Endodermal cell (in vitro differentiated cells): ENCODE measurements around the gene PXDN. TPM values are rescaled to one million over a fixed set of nuclear protein-coding genes. Genes with fewer than 3 reads are reported as not detected.
"Not testable (repeated sequence)": the region's sequence is repeated elsewhere in the genome, so short reads cannot be mapped to it uniquely, and the experiment has no call there.

Experiments
- DNase-seq: peaks from one replicate; pipeline ENCODE4 v3.0.0-alpha.2; 2017
- H3K27ac ChIP-seq: 2 replicates; pipeline ENCODE4 v1.5.1; 2013; ENCODE audit warnings: mild to moderate bottlenecking, low read depth, low read length, moderate library complexity
- H3K27me3 ChIP-seq: 2 replicates; pipeline ENCODE4 v1.6.1; 2013; ENCODE audit warnings: mild to moderate bottlenecking, low read length, moderate library complexity; ENCODE audit not compliant: insufficient read depth, control insufficient read depth, poor library complexity, severe bottlenecking
- H3K36me3 ChIP-seq: 2 replicates; pipeline ENCODE4 v1.7.0; 2013; ENCODE audit warnings: mild to moderate bottlenecking, low read length, moderate library complexity; ENCODE audit not compliant: control insufficient read depth, insufficient read depth
- H3K4me1 ChIP-seq: one replicate; pipeline ENCODE4 v1.7.0; 2013; ENCODE audit warnings: low read length; ENCODE audit not compliant: control insufficient read depth, insufficient read depth
- H3K4me3 ChIP-seq: 2 replicates; pipeline ENCODE4 v1.5.1; 2013; ENCODE audit warnings: mild to moderate bottlenecking, low read length, moderate library complexity
- H3K9ac ChIP-seq: 2 replicates; pipeline ENCODE4 v1.6.1; 2013; ENCODE audit warnings: mild to moderate bottlenecking, low read length, moderate library complexity; ENCODE audit not compliant: poor library complexity, severe bottlenecking; ENCODE audit errors: extremely low read depth
- H3K9me3 ChIP-seq: 2 replicates; pipeline ENCODE4 v1.6.1; 2013; ENCODE audit warnings: mild to moderate bottlenecking, low read length, moderate library complexity; ENCODE audit not compliant: control insufficient read depth
- H3K27ac Mint-ChIP-seq: 2 replicates; pipeline ENCODE4 v1.8.0; 2020; ENCODE audit warnings: mixed read lengths
- H3K27me3 Mint-ChIP-seq: 2 replicates; pipeline ENCODE4 v1.8.0; 2021; ENCODE audit warnings: mild to moderate bottlenecking, mixed read lengths; ENCODE audit not compliant: insufficient read depth
- H3K36me3 Mint-ChIP-seq: 2 replicates; pipeline ENCODE4 v1.8.0; 2020; ENCODE audit warnings: low read depth, mixed read lengths
- H3K4me1 Mint-ChIP-seq: 2 replicates; pipeline ENCODE4 v1.8.0; 2020; ENCODE audit warnings: mixed read lengths
- H3K4me3 Mint-ChIP-seq: 2 replicates; pipeline ENCODE4 v1.8.0; 2020; ENCODE audit warnings: mild to moderate bottlenecking, moderate library complexity, mixed read lengths
- H3K9me3 Mint-ChIP-seq: 2 replicates; pipeline ENCODE4 v1.8.0; 2020; ENCODE audit warnings: mild to moderate bottlenecking, mixed read lengths
- WGBS, 2 experiments: methylation state at CpG; one replicate each; pipeline versions ENCODE4 v1.1.5 to v1.1.7; 2013; ENCODE audit warnings: missing lambda C conversion rate in 2 of 2, mixed read lengths in 1 of 2; ENCODE audit not compliant: insufficient coverage in 1 of 2, insufficient read length in 1 of 2; 5-methylcytosine and 5-hydroxymethylcytosine counted together
- total RNA-seq, 2 donors: library from RNA; stranded (reverse); fragmentation: NEBNext Ultra II Directional in 1 of 2; extraction: Animal tissue kit (Norgen Biotek cat#: 25700) in 1 of 2; gene quantifications; 2 replicates in 1 of 2; 3 replicates in 1 of 2; pipeline ENCODE4 v1.2.1, GENCODE V29; 2021
- TF ChIP-seq, protein P1 (sequence below): fragments of 200-600 bp; sonication (generic); conservative IDR thresholded peaks from 2 replicates; pipeline ENCODE4 v1.5.0; 2021; ENCODE audit warnings: antibody characterized with exemption, mild to moderate bottlenecking

PXDN gene
- total RNA-seq, 2 donors from 2014 or later, result 212 to 247 TPM

DNA sequence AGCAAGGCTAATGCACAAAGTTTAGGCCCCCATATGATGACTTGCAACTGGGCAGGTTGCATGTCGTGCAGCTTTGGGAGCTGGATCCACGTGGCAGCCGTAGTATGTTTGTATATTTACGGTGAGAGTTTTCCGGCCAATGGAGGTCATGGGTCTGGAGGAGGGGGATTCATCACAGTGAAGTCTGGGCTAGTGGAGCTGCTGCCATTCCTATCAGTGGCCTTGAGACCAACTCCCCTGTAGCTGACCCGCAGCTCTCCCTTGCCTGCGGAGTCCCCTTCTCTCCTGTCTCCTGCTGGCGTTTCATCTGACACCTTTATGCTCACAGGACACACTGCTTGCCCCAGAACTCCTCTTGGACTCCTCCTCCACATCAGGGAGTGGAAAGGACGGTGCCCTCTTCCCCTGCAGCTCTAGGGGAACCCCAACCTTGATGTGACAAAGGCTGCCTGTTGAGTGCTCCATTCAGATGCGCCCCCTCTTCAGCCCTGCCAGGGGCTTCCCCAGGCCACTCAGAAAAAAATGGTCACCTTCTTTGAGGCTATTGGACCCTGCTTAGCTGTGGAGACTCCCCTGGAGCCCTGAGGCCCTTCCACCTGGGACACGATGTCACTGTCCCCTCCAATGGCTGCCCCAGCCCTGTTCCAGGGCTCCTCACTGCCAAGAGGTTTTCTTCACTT lies 121.7 kb downstream of the PXDN start:
- 95 to 98% methylated on average over 8 to 11 of the region's 11 CpGs for WGBS, 2 experiments
- H3K4me1 ChIP-seq, result peaks cover 6% of the 10 kb centered on the region
- H3K36me3 ChIP-seq, result no peaks in the 10 kb centered on the region
- TF ChIP-seq, protein P1, sequence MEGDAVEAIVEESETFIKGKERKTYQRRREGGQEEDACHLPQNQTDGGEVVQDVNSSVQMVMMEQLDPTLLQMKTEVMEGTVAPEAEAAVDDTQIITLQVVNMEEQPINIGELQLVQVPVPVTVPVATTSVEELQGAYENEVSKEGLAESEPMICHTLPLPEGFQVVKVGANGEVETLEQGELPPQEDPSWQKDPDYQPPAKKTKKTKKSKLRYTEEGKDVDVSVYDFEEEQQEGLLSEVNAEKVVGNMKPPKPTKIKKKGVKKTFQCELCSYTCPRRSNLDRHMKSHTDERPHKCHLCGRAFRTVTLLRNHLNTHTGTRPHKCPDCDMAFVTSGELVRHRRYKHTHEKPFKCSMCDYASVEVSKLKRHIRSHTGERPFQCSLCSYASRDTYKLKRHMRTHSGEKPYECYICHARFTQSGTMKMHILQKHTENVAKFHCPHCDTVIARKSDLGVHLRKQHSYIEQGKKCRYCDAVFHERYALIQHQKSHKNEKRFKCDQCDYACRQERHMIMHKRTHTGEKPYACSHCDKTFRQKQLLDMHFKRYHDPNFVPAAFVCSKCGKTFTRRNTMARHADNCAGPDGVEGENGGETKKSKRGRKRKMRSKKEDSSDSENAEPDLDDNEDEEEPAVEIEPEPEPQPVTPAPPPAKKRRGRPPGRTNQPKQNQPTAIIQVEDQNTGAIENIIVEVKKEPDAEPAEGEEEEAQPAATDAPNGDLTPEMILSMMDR, result no peak
- no peak overlapping the region for H3K27ac ChIP-seq
- peak; percentile 49 for DNase-seq
- no peaks in the 10 kb centered on the region for H3K36me3 Mint-ChIP-seq
- no peak overlapping the region for H3K4me3 ChIP-seq
- H3K9ac ChIP-seq, result no peak overlapping the region
- peaks cover 25% of the 10 kb centered on the region for H3K4me1 Mint-ChIP-seq
- no peaks in the 10 kb centered on the region for H3K9me3 ChIP-seq
- H3K27ac Mint-ChIP-seq, result no peak overlapping the region
- H3K27me3 Mint-ChIP-seq, result peaks cover 1% of the 10 kb centered on the region
- H3K27me3 ChIP-seq, result no peaks in the 10 kb centered on the region
- H3K4me3 Mint-ChIP-seq, result no peak overlapping the region
- H3K9me3 Mint-ChIP-seq, result peaks cover 5% of the 10 kb centered on the region

DNA sequence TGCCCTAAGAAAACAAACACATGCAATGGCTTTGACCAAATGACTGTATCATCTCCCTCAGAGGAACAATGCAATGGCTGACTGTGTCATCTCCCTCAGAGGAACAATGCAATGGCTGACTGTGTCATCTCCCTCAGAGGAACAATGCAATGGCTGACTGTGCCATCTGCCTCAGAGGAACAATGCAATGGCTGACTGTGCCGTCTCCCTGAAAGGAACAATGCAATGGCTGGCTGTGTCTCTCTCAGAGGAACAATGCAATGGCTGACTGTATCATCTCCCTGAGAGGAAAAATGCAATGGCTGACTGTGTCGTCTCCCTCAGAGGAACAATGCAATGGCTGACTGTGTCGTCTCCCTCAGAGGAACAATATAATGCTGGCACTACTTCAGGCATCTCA lies 122.3 kb downstream of the PXDN start:
- not testable (repeated sequence) for H3K27ac ChIP-seq, DNase-seq, H3K27ac Mint-ChIP-seq, H3K9ac ChIP-seq, H3K4me3 Mint-ChIP-seq, H3K4me1 ChIP-seq, H3K36me3 Mint-ChIP-seq, H3K36me3 ChIP-seq, H3K9me3 Mint-ChIP-seq, H3K9me3 ChIP-seq, H3K27me3 Mint-ChIP-seq, H3K4me3 ChIP-seq, H3K27me3 ChIP-seq
- H3K4me1 Mint-ChIP-seq, result peaks cover 26% of the 10 kb centered on the region
- WGBS, 2 experiments, result 90 to 93% methylated on average over 2 to 3 of the region's 3 CpGs

DNA sequence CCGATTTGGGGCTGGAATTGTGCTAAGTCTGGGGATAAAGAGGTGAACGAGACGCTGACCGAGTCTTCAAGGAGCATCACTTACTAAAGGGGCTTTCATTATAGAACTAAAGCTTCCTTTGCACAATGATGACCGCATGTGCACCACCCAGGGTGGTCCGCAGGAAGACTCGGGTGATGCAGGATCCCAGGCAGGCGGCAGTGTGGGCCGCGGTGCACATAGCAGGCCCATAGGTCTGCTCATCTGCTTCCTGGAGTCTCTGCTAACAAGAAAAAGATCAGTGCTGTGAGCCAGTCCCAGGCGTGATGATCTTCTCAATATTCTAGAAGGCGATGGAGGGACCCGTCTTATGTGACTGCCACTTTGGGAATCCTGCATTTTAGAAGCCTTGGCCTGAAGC lies 122.8 kb downstream of the PXDN start:
- Mint-ChIP-seq H3K36me3 (no peaks in the 10 kb centered on the region), H3K27ac (no peak overlapping the region), H3K4me3 (no peak overlapping the region), H3K4me1 (peaks cover 26% of the 10 kb centered on the region), H3K27me3 (peaks cover 8% of the 10 kb centered on the region), H3K9me3 (peaks cover 5% of the 10 kb centered on the region)
- H3K27me3 ChIP-seq, result no peaks in the 10 kb centered on the region
- no peak overlapping the region for H3K4me3 ChIP-seq
- TF ChIP-seq, protein P1, result no peak
- no peaks in the 10 kb centered on the region for H3K36me3 ChIP-seq
- WGBS, 2 experiments, result 90 to 91% methylated on average over 13 of the region's 13 CpGs
- H3K4me1 ChIP-seq, result peaks cover 6% of the 10 kb centered on the region
- no peak overlapping the region for H3K9ac ChIP-seq
- H3K9me3 ChIP-seq, result no peaks in the 10 kb centered on the region
- no peak for DNase-seq
- H3K27ac ChIP-seq, result no peak overlapping the region

DNA sequence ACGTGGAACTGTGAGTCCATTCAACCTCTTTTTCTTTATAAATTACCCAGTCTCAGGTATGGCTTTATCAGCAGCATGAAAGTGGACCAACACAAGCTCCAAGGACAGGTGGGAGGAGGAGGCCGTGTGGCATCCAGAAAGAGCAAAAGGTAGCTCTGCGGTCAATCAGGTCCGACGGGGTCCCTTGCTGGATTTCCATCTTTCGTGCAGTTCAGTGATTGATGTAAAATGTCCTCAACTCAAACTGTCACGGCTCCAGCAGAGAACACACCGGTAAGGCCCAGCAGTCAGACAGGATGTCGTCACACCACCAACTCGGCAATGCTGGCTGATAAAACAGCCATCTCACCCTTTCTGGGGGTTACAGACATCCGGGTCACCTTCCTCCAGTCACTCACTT lies 123.3 kb downstream of the PXDN start:
- TF ChIP-seq, protein P1, result no peak
- Histone ChIP-seq H3K9ac (no peak overlapping the region), H3K36me3 (no peaks in the 10 kb centered on the region), H3K27me3 (no peaks in the 10 kb centered on the region), H3K27ac (no peak overlapping the region), H3K4me3 (no peak overlapping the region), H3K9me3 (no peaks in the 10 kb centered on the region), H3K4me1 (peaks cover 6% of the 10 kb centered on the region)
- peaks cover 22% of the 10 kb centered on the region for H3K4me1 Mint-ChIP-seq
- H3K36me3 Mint-ChIP-seq, result no peaks in the 10 kb centered on the region
- no peak overlapping the region for H3K27ac Mint-ChIP-seq
- WGBS, 2 experiments, result 94 to 96% methylated on average over 11 of the region's 11 CpGs
- peaks cover 5% of the 10 kb centered on the region for H3K9me3 Mint-ChIP-seq
- no peak for DNase-seq
- H3K4me3 Mint-ChIP-seq, result no peak overlapping the region
- H3K27me3 Mint-ChIP-seq, result peaks cover 11% of the 10 kb centered on the region
